H9 (cell line): ENCODE measurements around the gene ETFB. TPM values are rescaled to one million over a fixed set of nuclear protein-coding genes. Genes with fewer than 3 reads are reported as not detected.

ENCODE experiments used
- DNase-seq: peaks from one replicate; pipeline ENCODE4 v3.0.0-alpha.2; 2017
- H2AFZ ChIP-seq: one replicate; pipeline ENCODE4 v1.6.1; 2013; ENCODE audit warnings: mild to moderate bottlenecking, low read length, control low read depth, moderate library complexity
- H2AK5ac ChIP-seq: 2 replicates; pipeline ENCODE4 v1.6.1; 2013; ENCODE audit warnings: low read length, control low read depth, mixed read lengths; ENCODE audit not compliant: insufficient read length
- H2BK120ac ChIP-seq: one replicate; pipeline ENCODE4 v1.6.1; 2013; ENCODE audit warnings: low read depth, mild to moderate bottlenecking, low read length, control low read depth, inconsistent platforms; ENCODE audit not compliant: poor library complexity, severe bottlenecking
- H2BK12ac ChIP-seq: 2 replicates; pipeline ENCODE4 v1.6.1; 2013; ENCODE audit warnings: low read length, control low read depth, mixed read lengths, low read depth; ENCODE audit not compliant: insufficient read length
- H2BK15ac ChIP-seq: 2 replicates; pipeline ENCODE4 v1.6.1; 2013; ENCODE audit warnings: low read depth, low read length, control low read depth
- H2BK20ac ChIP-seq: one replicate; pipeline ENCODE4 v1.6.1; 2013; ENCODE audit warnings: low read depth, mild to moderate bottlenecking, low read length, control low read depth, inconsistent platforms; ENCODE audit not compliant: poor library complexity, severe bottlenecking
- H2BK5ac ChIP-seq: 2 replicates; pipeline ENCODE4 v1.6.1; 2013; ENCODE audit warnings: low read length, control low read depth, mixed read lengths; ENCODE audit not compliant: insufficient read length
- H3K14ac ChIP-seq: 2 replicates; pipeline ENCODE4 v1.6.1; 2013; ENCODE audit warnings: low read length, control low read depth; ENCODE audit not compliant: insufficient read depth
- H3K18ac ChIP-seq: 2 replicates; pipeline ENCODE4 v1.6.1; 2013; ENCODE audit warnings: low read depth, mild to moderate bottlenecking, mixed read lengths, low read length, control low read depth; ENCODE audit not compliant: insufficient read length
- H3K23ac ChIP-seq: 2 replicates; pipeline ENCODE4 v1.6.1; 2013; ENCODE audit warnings: low read length, control low read depth, mixed read lengths, low read depth; ENCODE audit not compliant: insufficient read length
- H3K23me2 ChIP-seq: 2 replicates; pipeline ENCODE4 v1.6.1; 2013; ENCODE audit warnings: low read depth, mild to moderate bottlenecking, mixed read lengths, low read length, control low read depth; ENCODE audit not compliant: insufficient read length, poor library complexity, severe bottlenecking
- H3K27ac ChIP-seq: 2 replicates; pipeline ENCODE4 v1.5.1; 2013; ENCODE audit warnings: low read length, control low read depth, mixed read lengths, low read depth; ENCODE audit not compliant: insufficient read length
- H3K27me3 ChIP-seq: 2 replicates; pipeline ENCODE4 v1.6.1; 2013; ENCODE audit warnings: low read length, control low read depth, inconsistent platforms; ENCODE audit not compliant: insufficient read depth
- H3K4ac ChIP-seq: 2 replicates; pipeline ENCODE4 v1.6.1; 2013; ENCODE audit warnings: low read depth, mild to moderate bottlenecking, control low read depth, inconsistent platforms, low read length, moderate library complexity
- H3K4me1 ChIP-seq: 2 replicates; pipeline ENCODE4 v1.6.1; 2013; ENCODE audit warnings: low read length, control low read depth, inconsistent platforms; ENCODE audit not compliant: insufficient read depth
- H3K4me2 ChIP-seq: 2 replicates; pipeline ENCODE4 v1.6.1; 2013; ENCODE audit warnings: low read length, control low read depth, mixed read lengths; ENCODE audit not compliant: insufficient read length, insufficient read depth
- H3K56ac ChIP-seq: 2 replicates; pipeline ENCODE4 v1.6.1; 2013; ENCODE audit warnings: low read depth, mild to moderate bottlenecking, mixed read lengths, low read length, control low read depth; ENCODE audit not compliant: insufficient read length
- H3K79me1 ChIP-seq: 2 replicates; pipeline ENCODE4 v1.6.1; 2013; ENCODE audit warnings: low read depth, mild to moderate bottlenecking, moderate library complexity, low read length, control low read depth, inconsistent platforms; ENCODE audit not compliant: insufficient read depth, poor library complexity, severe bottlenecking
- H3K79me2 ChIP-seq: 2 replicates; pipeline ENCODE4 v1.6.1; 2013; ENCODE audit warnings: low read length, control low read depth, inconsistent platforms; ENCODE audit not compliant: insufficient read depth
- H3K9ac ChIP-seq: 2 replicates; pipeline ENCODE4 v1.6.1; 2013; ENCODE audit warnings: low read length, control low read depth, mixed read lengths; ENCODE audit not compliant: insufficient read length; ENCODE audit errors: extremely low read depth
- H3K9me3 ChIP-seq: one replicate; pipeline ENCODE4 v1.6.1; 2013; ENCODE audit warnings: low read depth, low read length, inconsistent platforms; ENCODE audit not compliant: control insufficient read depth
- H3T11ph ChIP-seq: one replicate; pipeline ENCODE4 v1.6.1; 2013; ENCODE audit warnings: mild to moderate bottlenecking, low read length, control low read depth, inconsistent platforms
- H4K20me1 ChIP-seq: one replicate; pipeline ENCODE4 v1.6.1; 2013; ENCODE audit not compliant: control insufficient read depth, insufficient read length, insufficient read depth
- H4K5ac ChIP-seq: 2 replicates; pipeline ENCODE4 v1.6.1; 2013; ENCODE audit warnings: low read depth, mild to moderate bottlenecking, mixed read lengths, low read length, control low read depth; ENCODE audit not compliant: insufficient read length
- H4K8ac ChIP-seq: replicated peaks from 2 replicates; pipeline ENCODE4 v1.6.1; 2013; ENCODE audit warnings: low read length, control low read depth, mixed read lengths, low read depth; ENCODE audit not compliant: insufficient read length
- H4K91ac ChIP-seq: 2 replicates; pipeline ENCODE4 v1.6.1; 2013; ENCODE audit warnings: low read depth, mild to moderate bottlenecking, moderate library complexity, mixed read lengths, low read length, control low read depth; ENCODE audit not compliant: insufficient read length
- H3K27ac Mint-ChIP-seq, 3 experiments: 2 replicates in 2 of 3; 3 replicates in 1 of 3; pipeline ENCODE4 v1.8.0; 2020 to 2021; ENCODE audit warnings: mixed read lengths in 3 of 3, mild to moderate bottlenecking in 1 of 3, moderate library complexity in 1 of 3
- H3K27me3 Mint-ChIP-seq: 2 replicates; pipeline ENCODE4 v1.8.0; 2021; ENCODE audit warnings: low read depth, mild to moderate bottlenecking, moderate library complexity, mixed read lengths
- H3K36me3 Mint-ChIP-seq, 3 experiments: 2 replicates in 2 of 3; 3 replicates in 1 of 3; pipeline ENCODE4 v1.8.0; 2020 to 2021; ENCODE audit warnings: low read depth in 3 of 3, mixed read lengths in 3 of 3; ENCODE audit not compliant: insufficient read depth in 1 of 3
- H3K4me1 Mint-ChIP-seq, 2 experiments: 2 replicates each; pipeline ENCODE4 v1.8.0; 2020; ENCODE audit warnings: mixed read lengths in 2 of 2
- H3K4me3 Mint-ChIP-seq, 2 experiments: 2 replicates in 1 of 2; 3 replicates in 1 of 2; pipeline ENCODE4 v1.8.0; 2020 to 2021; ENCODE audit warnings: mild to moderate bottlenecking in 2 of 2, mixed read lengths in 2 of 2, moderate library complexity in 1 of 2
- H3K9me3 Mint-ChIP-seq, 2 experiments: 2 replicates in 1 of 2; 3 replicates in 1 of 2; pipeline ENCODE4 v1.8.0; 2020; ENCODE audit warnings: mild to moderate bottlenecking in 2 of 2, mixed read lengths in 2 of 2, moderate library complexity in 1 of 2
- WGBS: extraction: QIAGEN DNeasy Blood & Tissue Kit; methylation state at CpG from one replicate; pipeline ENCODE4 v1.1.7; 2013; ENCODE audit warnings: missing lambda C conversion rate, low lambda C conversion rate, mixed read lengths; ENCODE audit not compliant: insufficient read length; ENCODE audit errors: extremely low coverage; 5-methylcytosine and 5-hydroxymethylcytosine counted together
- total RNA-seq: library from RNA; stranded (reverse); gene quantifications from 2 replicates; pipeline ENCODE4 v1.2.1, GENCODE V29; 2021
- TF ChIP-seq, protein P1 (sequence below): fragments of 200-600 bp; sonication (generic); conservative IDR thresholded peaks from 3 replicates; pipeline ENCODE4 v1.8.0; 2021; ENCODE audit warnings: antibody characterized with exemption, mild to moderate bottlenecking

Gene ETFB
- total RNA-seq, 1 experiment from 2014 or later = 49.4 TPM

DNA sequence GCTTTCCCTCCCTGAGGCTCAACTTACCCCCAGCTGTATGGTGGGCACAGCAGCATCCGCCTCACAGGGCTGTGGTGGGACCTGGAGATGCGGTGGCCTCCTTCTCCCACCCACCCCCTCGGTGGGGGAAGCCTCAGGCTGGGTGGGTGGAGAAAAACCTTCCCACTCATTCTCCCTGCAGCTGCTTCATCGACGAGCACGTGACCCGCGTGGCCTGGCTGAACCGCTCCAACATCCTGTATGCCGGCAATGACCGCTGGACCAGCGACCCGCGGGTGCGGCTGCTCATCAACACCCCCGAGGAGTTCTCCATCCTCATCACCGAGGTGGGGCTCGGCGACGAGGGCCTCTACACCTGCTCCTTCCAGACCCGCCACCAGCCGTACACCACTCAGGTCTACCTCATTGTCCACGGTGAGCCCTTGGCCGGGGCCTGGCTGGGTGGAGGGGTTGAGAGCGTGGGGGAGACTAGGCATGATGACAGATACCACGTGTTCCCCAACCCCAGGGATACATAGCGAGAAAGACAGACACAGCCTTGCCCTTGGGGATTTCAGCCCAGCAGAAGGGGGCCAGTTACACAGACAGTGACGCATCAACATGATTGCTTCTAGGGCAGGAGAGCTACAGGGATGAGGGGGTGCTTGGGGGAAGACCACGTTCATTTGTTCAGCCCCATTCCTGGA is 42.6 kb downstream of the ETFB start:
- Histone ChIP-seq H4K5ac (no peak overlapping the region), H3T11ph (no peak overlapping the region), H2BK120ac (no peak overlapping the region), H3K23ac (no peak overlapping the region), H3K9me3 (no peaks in the 10 kb centered on the region), H3K18ac (no peak overlapping the region), H4K91ac (no peak overlapping the region), H3K56ac (no peak overlapping the region), H2BK20ac (no peak overlapping the region), H2BK12ac (no peak overlapping the region), H4K8ac (no peak overlapping the region), H2AFZ (no peak overlapping the region), H2AK5ac (no peak overlapping the region), H3K27me3 (no peaks in the 10 kb centered on the region), H3K4ac (no peak overlapping the region), H4K20me1 (no peaks in the 10 kb centered on the region), H3K4me1 (no peaks in the 10 kb centered on the region; the same call in 1 of the 2 replicates), H3K14ac (no peak overlapping the region; the same call in 1 of the 2 replicates), H2BK15ac (no peak overlapping the region), H3K79me1 (no peaks in the 10 kb centered on the region), H3K79me2 (no peaks in the 10 kb centered on the region), H3K9ac (no peak overlapping the region), H2BK5ac (no peak overlapping the region), H3K4me2 (no peak overlapping the region), H3K23me2 (peaks cover 8% of the 10 kb centered on the region), H3K27ac (no peak overlapping the region)
- no peak for DNase-seq
- H3K9me3 Mint-ChIP-seq = no peaks in the 10 kb centered on the region
- H3K36me3 Mint-ChIP-seq = peaks cover 5 to 15% (median 9%) of the 10 kb centered on the region in 3 experiments; a peak in 5 of 7 replicates
- no CpG with 5 or more reads among the region's 29 CpGs for WGBS
- H3K4me3 Mint-ChIP-seq = no peak overlapping the region
- H3K27ac Mint-ChIP-seq = no peak overlapping the region
- H3K4me1 Mint-ChIP-seq = peaks cover 8 to 19% of the 10 kb centered on the region in 2 experiments
- TF ChIP-seq, protein P1, sequence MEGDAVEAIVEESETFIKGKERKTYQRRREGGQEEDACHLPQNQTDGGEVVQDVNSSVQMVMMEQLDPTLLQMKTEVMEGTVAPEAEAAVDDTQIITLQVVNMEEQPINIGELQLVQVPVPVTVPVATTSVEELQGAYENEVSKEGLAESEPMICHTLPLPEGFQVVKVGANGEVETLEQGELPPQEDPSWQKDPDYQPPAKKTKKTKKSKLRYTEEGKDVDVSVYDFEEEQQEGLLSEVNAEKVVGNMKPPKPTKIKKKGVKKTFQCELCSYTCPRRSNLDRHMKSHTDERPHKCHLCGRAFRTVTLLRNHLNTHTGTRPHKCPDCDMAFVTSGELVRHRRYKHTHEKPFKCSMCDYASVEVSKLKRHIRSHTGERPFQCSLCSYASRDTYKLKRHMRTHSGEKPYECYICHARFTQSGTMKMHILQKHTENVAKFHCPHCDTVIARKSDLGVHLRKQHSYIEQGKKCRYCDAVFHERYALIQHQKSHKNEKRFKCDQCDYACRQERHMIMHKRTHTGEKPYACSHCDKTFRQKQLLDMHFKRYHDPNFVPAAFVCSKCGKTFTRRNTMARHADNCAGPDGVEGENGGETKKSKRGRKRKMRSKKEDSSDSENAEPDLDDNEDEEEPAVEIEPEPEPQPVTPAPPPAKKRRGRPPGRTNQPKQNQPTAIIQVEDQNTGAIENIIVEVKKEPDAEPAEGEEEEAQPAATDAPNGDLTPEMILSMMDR = no peak
- peaks cover 5% of the 10 kb centered on the region for H3K27me3 Mint-ChIP-seq
